Measurements from ENCODE around the gene TPD52L2.
"Not testable (repeated sequence)": the region's sequence is repeated elsewhere in the genome, so short reads cannot be mapped to it uniquely, and the experiment has no call there.

The TPD52L2 gene

GRCh38 chr20:63864545-63864977, 509 bp upstream of the TPD52L2 start:
- TF ChIP-seq CTCF (conservative IDR thresholded peaks at IDR 0.05) = peak; percentile 50
- H3K27ac ChIP-seq = peak overlapping the region; percentile 99

GRCh38 chr20:63867042-63867441, 2.0 kb downstream of the TPD52L2 start:
- H3K27ac ChIP-seq = peak overlapping the region; percentile 99

- no peak overlapping the region; the same call in 1 of the 2 replicates for H3K27ac ChIP-seq
- TF ChIP-seq CTCF (conservative IDR thresholded peaks at IDR 0.05) = no peak
These were observed 3.2 kb downstream of the TPD52L2 start for GRCh38 chr20:63868264-63868663.

- no peak overlapping the region for H3K27ac ChIP-seq
- TF ChIP-seq CTCF (conservative IDR thresholded peaks at IDR 0.05) = no peak
These were observed 8.5 kb downstream of the TPD52L2 start for GRCh38 chr20:63873477-63873971.

GRCh38 chr20:63874241-63874640, 9.2 kb downstream of the TPD52L2 start:
- not testable (repeated sequence) for H3K27ac ChIP-seq

- H3K27ac ChIP-seq = no peak overlapping the region
- no peak for TF ChIP-seq CTCF (conservative IDR thresholded peaks at IDR 0.05)
These were observed 11.5 kb downstream of the TPD52L2 start for GRCh38 chr20:63876489-63877036.

- TF ChIP-seq CTCF (conservative IDR thresholded peaks at IDR 0.05) = no peak
- H3K27ac ChIP-seq = no peak overlapping the region
These were observed 12.8 kb downstream of the TPD52L2 start for GRCh38 chr20:63877755-63878470.

- no peak for TF ChIP-seq CTCF (conservative IDR thresholded peaks at IDR 0.05)
- no peak overlapping the region for H3K27ac ChIP-seq
These were observed 14.0 kb downstream of the TPD52L2 start for GRCh38 chr20:63878899-63879663.

- H3K27ac ChIP-seq = not testable (repeated sequence)
These were observed 15.8 kb downstream of the TPD52L2 start for GRCh38 chr20:63880901-63881300.
